KMS-11 (cell line): ENCODE data around the gene RECK.

Source experiments
- H2AFZ ChIP-seq: fragments of 200-600 bp; sonication (generic); 2 replicates; pipeline ENCODE4 v1.6.1; 2016; ENCODE audit warnings: antibody characterized with exemption, mixed run types, low read depth
- H3K27ac ChIP-seq: fragments of 200-600 bp; sonication (generic); 2 replicates; pipeline ENCODE4 v1.6.1; 2016; ENCODE audit warnings: mild to moderate bottlenecking, mixed run types
- H3K27me3 ChIP-seq: fragments of 200-600 bp; sonication (generic); 2 replicates; pipeline ENCODE4 v1.6.1; 2017; ENCODE audit warnings: mild to moderate bottlenecking, low read depth, mixed run types, moderate library complexity; ENCODE audit not compliant: insufficient read depth
- H3K36me3 ChIP-seq: fragments of 200-600 bp; sonication (generic); 2 replicates; pipeline ENCODE4 v1.6.1; 2017; ENCODE audit warnings: mild to moderate bottlenecking, mixed run types; ENCODE audit not compliant: insufficient read depth
- H3K4me1 ChIP-seq: fragments of 200-600 bp; sonication (generic); 2 replicates; pipeline ENCODE4 v1.6.1; 2016; ENCODE audit warnings: mild to moderate bottlenecking, low read depth, mixed run types; ENCODE audit not compliant: poor library complexity, severe bottlenecking
- H3K4me2 ChIP-seq: fragments of 200-600 bp; sonication (generic); 2 replicates; pipeline ENCODE4 v1.7.0; 2016; ENCODE audit warnings: mild to moderate bottlenecking, mixed run types
- H3K4me3 ChIP-seq: fragments of 200-600 bp; sonication (generic); IDR thresholded peaks from 2 replicates; pipeline ENCODE4 v1.6.1; 2017; ENCODE audit warnings: low read depth, low read length, mixed read lengths; ENCODE audit not compliant: insufficient read depth
- H3K79me2 ChIP-seq: fragments of 200-600 bp; sonication (generic); 2 replicates; pipeline ENCODE4 v1.6.1; 2016; ENCODE audit warnings: low read depth, mixed run types; ENCODE audit not compliant: insufficient read depth
- H3K9ac ChIP-seq: fragments of 200-600 bp; sonication (generic); 2 replicates; pipeline ENCODE4 v1.6.1; 2016; ENCODE audit warnings: mild to moderate bottlenecking, mixed run types
- H4K20me1 ChIP-seq: fragments of 200-600 bp; sonication (generic); 2 replicates; pipeline ENCODE4 v1.6.1; 2016; ENCODE audit warnings: mild to moderate bottlenecking, mixed run types; ENCODE audit not compliant: insufficient read depth
- TF ChIP-seq, protein P1 (sequence below): fragments of 200-600 bp; sonication (generic); conservative IDR thresholded peaks from 2 replicates; pipeline ENCODE4 v1.6.1; 2017; ENCODE audit warnings: low read depth, mild to moderate bottlenecking, antibody characterized with exemption, low read length, moderate library complexity, mixed read lengths

The RECK gene

GRCh38 chr9:36017278-36017677 is 19.4 kb upstream of the RECK start:
- H3K36me3 ChIP-seq, result no peaks in the 10 kb centered on the region
- H3K9ac ChIP-seq, result no peak overlapping the region
- no peaks in the 10 kb centered on the region for H3K79me2 ChIP-seq
- TF ChIP-seq, protein P1, sequence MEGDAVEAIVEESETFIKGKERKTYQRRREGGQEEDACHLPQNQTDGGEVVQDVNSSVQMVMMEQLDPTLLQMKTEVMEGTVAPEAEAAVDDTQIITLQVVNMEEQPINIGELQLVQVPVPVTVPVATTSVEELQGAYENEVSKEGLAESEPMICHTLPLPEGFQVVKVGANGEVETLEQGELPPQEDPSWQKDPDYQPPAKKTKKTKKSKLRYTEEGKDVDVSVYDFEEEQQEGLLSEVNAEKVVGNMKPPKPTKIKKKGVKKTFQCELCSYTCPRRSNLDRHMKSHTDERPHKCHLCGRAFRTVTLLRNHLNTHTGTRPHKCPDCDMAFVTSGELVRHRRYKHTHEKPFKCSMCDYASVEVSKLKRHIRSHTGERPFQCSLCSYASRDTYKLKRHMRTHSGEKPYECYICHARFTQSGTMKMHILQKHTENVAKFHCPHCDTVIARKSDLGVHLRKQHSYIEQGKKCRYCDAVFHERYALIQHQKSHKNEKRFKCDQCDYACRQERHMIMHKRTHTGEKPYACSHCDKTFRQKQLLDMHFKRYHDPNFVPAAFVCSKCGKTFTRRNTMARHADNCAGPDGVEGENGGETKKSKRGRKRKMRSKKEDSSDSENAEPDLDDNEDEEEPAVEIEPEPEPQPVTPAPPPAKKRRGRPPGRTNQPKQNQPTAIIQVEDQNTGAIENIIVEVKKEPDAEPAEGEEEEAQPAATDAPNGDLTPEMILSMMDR, result no peak
- H3K27me3 ChIP-seq, result no peaks in the 10 kb centered on the region
- H3K4me2 ChIP-seq, result no peak overlapping the region
- no peak overlapping the region for H2AFZ ChIP-seq
- no peak overlapping the region for H3K4me3 ChIP-seq
- no peaks in the 10 kb centered on the region for H4K20me1 ChIP-seq
- H3K27ac ChIP-seq, result no peak overlapping the region
- no peaks in the 10 kb centered on the region for H3K4me1 ChIP-seq

DNA sequence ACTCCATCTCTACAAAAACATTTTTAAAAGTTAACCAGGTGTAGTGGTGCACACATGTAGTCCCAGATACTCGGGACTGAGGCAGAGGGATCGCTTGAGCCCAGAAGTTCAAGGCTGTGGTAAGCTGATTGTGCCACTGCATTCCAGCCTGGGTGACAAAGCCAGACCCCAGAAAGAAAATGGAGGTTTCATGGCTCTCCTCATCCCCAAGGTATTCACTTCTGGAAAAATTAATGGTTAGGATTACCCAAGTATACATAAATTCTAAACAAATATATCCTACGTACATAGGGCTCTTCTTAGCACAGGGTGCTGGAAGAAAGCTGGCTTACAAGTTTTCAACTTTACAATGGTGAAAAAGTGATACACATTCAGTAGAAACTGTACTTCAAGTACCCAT is 18.6 kb upstream of the RECK start:
- TF ChIP-seq, protein P1, result no peak

GRCh38 chr9:36018891-36019720 is 17.6 kb upstream of the RECK start:
- H3K36me3 ChIP-seq, result no peaks in the 10 kb centered on the region
- no peaks in the 10 kb centered on the region for H3K79me2 ChIP-seq
- TF ChIP-seq, protein P1, result no peak
- no peak overlapping the region for H3K9ac ChIP-seq
- no peaks in the 10 kb centered on the region for H3K27me3 ChIP-seq
- no peak overlapping the region for H3K4me3 ChIP-seq
- H3K27ac ChIP-seq, result no peak overlapping the region
- H4K20me1 ChIP-seq, result no peaks in the 10 kb centered on the region
- no peaks in the 10 kb centered on the region for H3K4me1 ChIP-seq
- H2AFZ ChIP-seq, result no peak overlapping the region
- H3K4me2 ChIP-seq, result no peak overlapping the region

More for the DNA sequence above, 18.6 kb upstream of the RECK start:
- Histone ChIP-seq H3K36me3 (no peaks in the 10 kb centered on the region), H3K9ac (no peak overlapping the region), H4K20me1 (no peaks in the 10 kb centered on the region), H3K79me2 (no peaks in the 10 kb centered on the region), H3K4me3 (no peak overlapping the region), H2AFZ (no peak overlapping the region), H3K27ac (no peak overlapping the region), H3K27me3 (no peaks in the 10 kb centered on the region), H3K4me2 (no peak overlapping the region), H3K4me1 (no peaks in the 10 kb centered on the region)

- H3K4me1 ChIP-seq, result no peaks in the 10 kb centered on the region
- TF ChIP-seq, protein P1, result no peak
- no peak overlapping the region for H3K9ac ChIP-seq
- H3K36me3 ChIP-seq, result no peaks in the 10 kb centered on the region
- no peak overlapping the region for H3K4me2 ChIP-seq
- no peak overlapping the region for H3K27ac ChIP-seq
- H3K4me3 ChIP-seq, result no peak overlapping the region
- H2AFZ ChIP-seq, result no peak overlapping the region
- H4K20me1 ChIP-seq, result no peaks in the 10 kb centered on the region
- H3K79me2 ChIP-seq, result no peaks in the 10 kb centered on the region
- H3K27me3 ChIP-seq, result no peaks in the 10 kb centered on the region
Observed at GRCh38 chr9:36021968-36022367, 14.7 kb upstream of the RECK start.
